HepG2 (cell line): Measurements from ENCODE around the gene HDLBP. TPM values are rescaled to one million over a fixed set of nuclear protein-coding genes. Genes with fewer than 3 reads are reported as not detected.
A peak's percentile ranks its signal among the peaks of the same experiment; 100 is the strongest.

Experiments used
- BCL6 ChIP-seq: IDR thresholded peaks from 2 replicates; pipeline ENCODE4 v1.6.1; 2016; ENCODE audit warnings: missing genetic modification reagents, missing compliant biosample characterization
- FOXA1 ChIP-seq, 2 experiments: fragments of 450-650 bp in 1 of 2; sonication (generic) in 1 of 2; formaldehyde crosslinking in 1 of 2; IDR thresholded peaks; 2 replicates each; pipeline versions ENCODE4 v1.4.0 to v1.6.1; 2016 to 2020; ENCODE audit warnings: missing genetic modification reagents in 1 of 2
- FOXK1 ChIP-seq: sonication (generic); formaldehyde crosslinking; IDR thresholded peaks from 2 replicates; pipeline ENCODE4 v1.4.0; 2020; ENCODE audit warnings: low read depth, missing genetic modification reagents, borderline replicate concordance
- MEIS2 ChIP-seq: sonication (generic); formaldehyde crosslinking; IDR thresholded peaks from 2 replicates; pipeline ENCODE4 v1.9.0; 2021; ENCODE audit warnings: mild to moderate bottlenecking, missing genetic modification reagents
- POGZ ChIP-seq: sonication (generic); formaldehyde crosslinking; IDR thresholded peaks from 2 replicates; pipeline ENCODE4 v1.4.0; 2020; ENCODE audit warnings: mild to moderate bottlenecking, missing genetic modification reagents
- PRDM15 ChIP-seq: sonication (generic); formaldehyde crosslinking; IDR thresholded peaks from 2 replicates; pipeline ENCODE4 v1.4.0; 2020; ENCODE audit warnings: missing genetic modification reagents
- PRMT3 ChIP-seq: sonication (generic); formaldehyde crosslinking; IDR thresholded peaks from 2 replicates; pipeline ENCODE4 v1.8.1; 2022; ENCODE audit warnings: low read depth, mild to moderate bottlenecking, moderate library complexity, missing genetic modification reagents, borderline replicate concordance
- PRPF4 ChIP-seq: fragments of 200-400 bp; formaldehyde crosslinking; IDR thresholded peaks from 2 replicates; pipeline ENCODE4 v1.6.1; 2016; ENCODE audit warnings: low read length, low read depth; ENCODE audit not compliant: poor library complexity, severe bottlenecking
- REST ChIP-seq, 2 experiments: IDR thresholded peaks; 2 replicates each; pipeline ENCODE4 v1.6.1; 2011 to 2012; ENCODE audit warnings: low read length in 2 of 2, borderline replicate concordance in 1 of 2, low read depth in 1 of 2, mild to moderate bottlenecking in 1 of 2, moderate library complexity in 1 of 2
- RNF2 ChIP-seq: fragments of 450-650 bp; conservative IDR thresholded peaks from 2 replicates; pipeline ENCODE4 v1.6.1; 2016; ENCODE audit warnings: low read depth
- SMAD9 ChIP-seq: sonication (generic); formaldehyde crosslinking; IDR thresholded peaks from 2 replicates; pipeline ENCODE4 v1.5.1; 2020; ENCODE audit warnings: mild to moderate bottlenecking, missing genetic modification reagents
- TARDBP ChIP-seq: sonication (generic); formaldehyde crosslinking; IDR thresholded peaks from 2 replicates; pipeline ENCODE4 v1.8.0; 2022; ENCODE audit warnings: mild to moderate bottlenecking, missing genetic modification reagents
- TEAD2 ChIP-seq: sonication (generic); formaldehyde crosslinking; IDR thresholded peaks from 2 replicates; pipeline ENCODE4 v1.9.0; 2021; ENCODE audit warnings: missing genetic modification reagents
- ZBTB42 ChIP-seq: sonication (generic); formaldehyde crosslinking; IDR thresholded peaks from 2 replicates; pipeline ENCODE4 v1.5.0; 2020; ENCODE audit warnings: mild to moderate bottlenecking, missing genetic modification reagents
- ZBTB8A ChIP-seq: sonication (generic); formaldehyde crosslinking; IDR thresholded peaks from 2 replicates; pipeline ENCODE4 v1.4.0; 2020; ENCODE audit warnings: mild to moderate bottlenecking, low read depth, missing genetic modification reagents, borderline replicate concordance
- ZFP36L1 ChIP-seq: sonication (generic); formaldehyde crosslinking; IDR thresholded peaks from 2 replicates; pipeline ENCODE4 v1.8.0; 2022; ENCODE audit warnings: mild to moderate bottlenecking, missing genetic modification reagents, moderate library complexity
- ZNF33B ChIP-seq: sonication (generic); formaldehyde crosslinking; IDR thresholded peaks from 2 replicates; pipeline ENCODE4 v1.5.1; 2020; ENCODE audit warnings: mild to moderate bottlenecking, missing genetic modification reagents
- ZNF34 ChIP-seq: sonication (generic); formaldehyde crosslinking; IDR thresholded peaks from 2 replicates; pipeline ENCODE4 v1.4.0; 2020; ENCODE audit warnings: mild to moderate bottlenecking, missing genetic modification reagents, borderline replicate concordance
- ZNF354B ChIP-seq: sonication (generic); formaldehyde crosslinking; IDR thresholded peaks from 2 replicates; pipeline ENCODE4 v1.8.0; 2022; ENCODE audit warnings: mild to moderate bottlenecking, missing genetic modification reagents
- ZNF451 ChIP-seq: sonication (generic); formaldehyde crosslinking; IDR thresholded peaks from 2 replicates; pipeline ENCODE4 v1.5.0; 2020; ENCODE audit warnings: mild to moderate bottlenecking, missing genetic modification reagents
- ZNF567 ChIP-seq: sonication (generic); formaldehyde crosslinking; IDR thresholded peaks from 2 replicates; pipeline ENCODE4 v1.8.1; 2023; ENCODE audit warnings: mild to moderate bottlenecking, missing genetic modification reagents, borderline replicate concordance
- ZNF83 ChIP-seq: sonication (generic); formaldehyde crosslinking; IDR thresholded peaks from 2 replicates; pipeline ENCODE4 v1.4.0; 2020; ENCODE audit warnings: missing genetic modification reagents, mild to moderate bottlenecking, borderline replicate concordance
- polyA plus RNA-seq, 8 experiments: library from polyadenylated mRNA; depleted of rRNA in 3 of 8; stranded (reverse) in 7 of 8; unstranded in 1 of 8; fragments of >200 nt; fragmentation: Illumina TruSeq in 4 of 8; extraction: Trizol in 4 of 8; gene quantifications; 2 replicates each; pipeline versions ENCODE4 v1.2.1 to v1.2.3, GENCODE V29; 2011 to 2016; ENCODE audit warnings: low read depth in 4 of 8, missing spikeins in 1 of 8, mixed read lengths in 1 of 8; ENCODE audit not compliant: insufficient read depth in 1 of 8
- total RNA-seq, 5 experiments: library from RNA; depleted of rRNA; stranded (reverse); fragments of >200 nt; fragmentation: Illumina TruSeq; extraction: Trizol; gene quantifications; 2 replicates each; pipeline ENCODE4 v1.2.3, GENCODE V29; 2016; ENCODE audit warnings: low read depth in 1 of 5

HDLBP gene
- total and polyA plus RNA-seq, 2 of the 13 experiments (the other 11 are each of a cell fraction or from before 2014, with no cell fraction given): 464 to 707 TPM

GRCh38 chr2:241315093-241315878, at the start of gene HDLBP (continued):
- TF ChIP-seq REST (IDR thresholded peaks at IDR 0.05; ENCODE audit: borderline replicate concordance in 1 of 2, low read depth in 1 of 2, low read length in 2 of 2) (no peak), ZNF567 (CRISPR knock-in tag) (no peak; the same call in 1 of the 2 replicates), TARDBP (CRISPR knock-in tag) (peak; percentile 90), MEIS2 (CRISPR knock-in tag) (peak; percentile 93), ZNF354B (no peak; the same call in 1 of the 2 replicates), PRMT3 (no peak; the same call in 1 of the 2 replicates), SMAD9 (CRISPR knock-in tag) (0 out of 2 replicates have a peak, but pooled peaks have one; percentile 89), PRPF4 (no peak), FOXA1 (IDR thresholded peaks at IDR 0.05) (no peak), FOXA1 (CRISPR knock-in tag; IDR thresholded peaks at IDR 0.05) (0 out of 2 replicates have a peak, but pooled peaks have one; percentile 14), FOXK1 (CRISPR knock-in tag) (peak; percentile 76), ZNF451 (CRISPR knock-in tag) (peak; percentile 33; the same call in 1 of the 2 replicates), ZBTB8A (CRISPR knock-in tag) (peak; percentile 97; the same call in 1 of the 2 replicates), ZNF34 (CRISPR knock-in tag) (0 out of 2 replicates have a peak, but pooled peaks have one; percentile 27), ZFP36L1 (CRISPR knock-in tag) (peak; percentile 72), RNF2 (peak; percentile 49; the same call in 1 of the 2 replicates), ZNF83 (CRISPR knock-in tag) (peak; percentile 80; the same call in 1 of the 2 replicates), BCL6 (peak; percentile 66), ZNF33B (CRISPR knock-in tag) (no peak; the same call in 1 of the 2 replicates), POGZ (peak; percentile 98), TEAD2 (CRISPR knock-in tag) (0 out of 2 replicates have a peak, but pooled peaks have one; percentile 19), ZBTB42 (peak; percentile 86), PRDM15 (CRISPR knock-in tag) (peak; percentile 57; the same call in 1 of the 2 replicates)
